ENCODE results near the gene OTC.

Gene OTC

GRCh38 chrX:38468563-38469157 lies 116.3 kb downstream of the OTC start:
- no peak for FAIRE-seq

Data from endometrium (tissue), 2 donors.